ENCODE data around the gene RSBN1L. TPM values are rescaled to one million over a fixed set of nuclear protein-coding genes. Genes with fewer than 3 reads are reported as not detected.

The RSBN1L gene
- total and polyA plus RNA-seq, 2 experiments from 2014 or later, result 4.8 to 19.2 TPM

DNA sequence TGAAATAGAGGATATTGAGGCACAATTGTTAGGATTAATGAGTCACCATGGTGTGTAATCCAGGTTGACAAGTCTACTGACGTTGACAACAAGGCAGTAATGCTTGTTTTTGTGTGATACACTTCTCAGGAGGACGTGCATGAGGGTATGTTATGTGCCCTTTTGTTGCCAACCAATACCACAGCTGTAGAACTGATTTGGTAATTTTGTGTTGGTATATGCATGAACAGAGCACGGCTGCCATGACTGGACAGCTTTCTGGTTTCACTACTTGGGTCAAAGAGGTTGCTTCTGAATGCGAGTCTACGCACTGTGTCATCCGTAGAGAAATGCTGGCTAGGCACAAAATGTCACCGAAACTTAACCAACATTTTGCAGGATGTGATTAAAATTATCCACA, 135.2 kb downstream of the RSBN1L start:
- no peaks in the 10 kb centered on the region for H3K9me2 ChIP-seq (replicated peaks; ENCODE audit: insufficient read depth)
- no peaks in the 10 kb centered on the region for H3K9me3 ChIP-seq (ENCODE audit: low read depth)
- H3K27ac ChIP-seq, result no peak overlapping the region
- H4K20me1 ChIP-seq (ENCODE audit: insufficient read depth, poor library complexity, severe bottlenecking), result no peaks in the 10 kb centered on the region
- H3K4me1 ChIP-seq (ENCODE audit: insufficient read depth), result no peaks in the 10 kb centered on the region
- no peak overlapping the region for H3K4me3 ChIP-seq
- no peak for TF ChIP-seq EZH2 (IDR thresholded peaks at IDR 0.05; ENCODE audit: borderline replicate concordance)
- TF ChIP-seq EZH2phosphoT487 (IDR thresholded peaks at IDR 0.05; ENCODE audit: low read depth, severe bottlenecking, unreplicated experiment), result no peak
- TF ChIP-seq, protein P1, sequence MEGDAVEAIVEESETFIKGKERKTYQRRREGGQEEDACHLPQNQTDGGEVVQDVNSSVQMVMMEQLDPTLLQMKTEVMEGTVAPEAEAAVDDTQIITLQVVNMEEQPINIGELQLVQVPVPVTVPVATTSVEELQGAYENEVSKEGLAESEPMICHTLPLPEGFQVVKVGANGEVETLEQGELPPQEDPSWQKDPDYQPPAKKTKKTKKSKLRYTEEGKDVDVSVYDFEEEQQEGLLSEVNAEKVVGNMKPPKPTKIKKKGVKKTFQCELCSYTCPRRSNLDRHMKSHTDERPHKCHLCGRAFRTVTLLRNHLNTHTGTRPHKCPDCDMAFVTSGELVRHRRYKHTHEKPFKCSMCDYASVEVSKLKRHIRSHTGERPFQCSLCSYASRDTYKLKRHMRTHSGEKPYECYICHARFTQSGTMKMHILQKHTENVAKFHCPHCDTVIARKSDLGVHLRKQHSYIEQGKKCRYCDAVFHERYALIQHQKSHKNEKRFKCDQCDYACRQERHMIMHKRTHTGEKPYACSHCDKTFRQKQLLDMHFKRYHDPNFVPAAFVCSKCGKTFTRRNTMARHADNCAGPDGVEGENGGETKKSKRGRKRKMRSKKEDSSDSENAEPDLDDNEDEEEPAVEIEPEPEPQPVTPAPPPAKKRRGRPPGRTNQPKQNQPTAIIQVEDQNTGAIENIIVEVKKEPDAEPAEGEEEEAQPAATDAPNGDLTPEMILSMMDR (IDR thresholded peaks at IDR 0.05; ENCODE audit: poor library complexity), result no peak
- no peaks in the 10 kb centered on the region for H3K27me3 ChIP-seq
- H3K79me2 ChIP-seq, result peaks cover 47% of the 10 kb centered on the region
- 97% methylated on average over 7 of the region's 7 CpGs for WGBS (ENCODE audit: low lambda C conversion rate, missing lambda C conversion rate)
- no peaks in the 10 kb centered on the region for H3K36me3 ChIP-seq (replicated peaks; ENCODE audit: insufficient read depth, low read depth)
- DNase-seq (ENCODE audit: low spot score), result no peak
- no peak overlapping the region for H3K4me2 ChIP-seq
- H2AFZ ChIP-seq, result no peak overlapping the region

DNA sequence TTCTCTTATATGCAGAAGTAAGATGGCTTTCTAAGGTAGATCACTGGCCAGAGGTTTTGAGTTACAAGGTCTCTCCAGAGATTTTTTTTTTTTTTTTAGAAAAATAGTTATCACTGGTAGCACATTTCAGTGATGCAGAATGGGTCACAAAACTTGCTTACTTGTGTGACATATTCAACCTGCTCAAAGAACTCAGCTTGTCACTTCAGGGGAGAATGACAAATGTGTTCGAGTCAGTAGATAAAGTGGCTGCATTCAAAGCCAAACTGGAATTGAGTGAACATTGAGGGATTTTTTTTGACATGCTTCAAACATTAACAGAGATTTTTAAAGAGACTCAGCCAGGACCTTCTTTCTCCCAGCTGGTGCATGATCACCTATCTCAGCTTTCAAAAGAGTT, 135.7 kb downstream of the RSBN1L start:
- no peak overlapping the region for H3K27ac ChIP-seq
- DNase-seq (ENCODE audit: low spot score), result no peak
- H3K79me2 ChIP-seq, result peaks cover 47% of the 10 kb centered on the region
- H3K4me3 ChIP-seq, result no peak overlapping the region
- no peak overlapping the region for H2AFZ ChIP-seq
- no peaks in the 10 kb centered on the region for H3K36me3 ChIP-seq (replicated peaks; ENCODE audit: insufficient read depth, low read depth)
- no peaks in the 10 kb centered on the region for H3K9me3 ChIP-seq (ENCODE audit: low read depth)
- TF ChIP-seq, protein P1 (IDR thresholded peaks at IDR 0.05; ENCODE audit: poor library complexity), result no peak
- no peak for TF ChIP-seq EZH2 (IDR thresholded peaks at IDR 0.05; ENCODE audit: borderline replicate concordance)
- TF ChIP-seq EZH2phosphoT487 (IDR thresholded peaks at IDR 0.05; ENCODE audit: low read depth, severe bottlenecking, unreplicated experiment), result no peak
- H4K20me1 ChIP-seq (ENCODE audit: insufficient read depth, poor library complexity, severe bottlenecking), result no peaks in the 10 kb centered on the region
- no peaks in the 10 kb centered on the region for H3K4me1 ChIP-seq (ENCODE audit: insufficient read depth)
- no peaks in the 10 kb centered on the region for H3K27me3 ChIP-seq
- WGBS (ENCODE audit: low lambda C conversion rate, missing lambda C conversion rate), result 82% methylated on average over 1 of the region's 1 CpG
- no peak overlapping the region for H3K4me2 ChIP-seq
- no peaks in the 10 kb centered on the region for H3K9me2 ChIP-seq (replicated peaks; ENCODE audit: insufficient read depth)

Other genes starting within 250 kb of the RSBN1L start
- gene PTPN12, start 159.2 kb upstream of the RSBN1L start, total RNA-seq, result 50.5 and 55.1 TPM in 2 replicates
- gene PTPN12, start 159.2 kb upstream of the RSBN1L start, polyA plus RNA-seq, result 16.4 and 24.2 TPM in 2 replicates
- gene TMEM60, start 102.0 kb downstream of the RSBN1L start, total RNA-seq, result 19.7 and 24.2 TPM in 2 replicates
- 29.2 and 29.9 TPM in 2 replicates for gene TMEM60, start 102.0 kb downstream of the RSBN1L start, polyA plus RNA-seq
- gene PHTF2, start 102.3 kb downstream of the RSBN1L start, total RNA-seq, result 26.9 and 27.1 TPM in 2 replicates
- 13.3 and 15.7 TPM in 2 replicates for gene PHTF2, start 102.3 kb downstream of the RSBN1L start, polyA plus RNA-seq